Thymus (tissue), 11 donors: Measurements from ENCODE around the gene BTNL2. TPM values are rescaled to one million over a fixed set of nuclear protein-coding genes. Genes with fewer than 3 reads are reported as not detected.
"Not testable (repeated sequence)": the region's sequence is repeated elsewhere in the genome, so short reads cannot be mapped to it uniquely, and the experiment has no call there.

Experiments used
- DNase-seq, 9 donors: peaks; one replicate each; pipeline ENCODE4 v3.0.0-alpha.2; 2013; ENCODE audit warnings: low spot score in 9 of 9, low read depth in 6 of 9, missing footprints in 1 of 9
- H3K27ac ChIP-seq, 2 donors: one replicate each; pipeline ENCODE4 v1.5.1; 2013; ENCODE audit warnings: control low read depth in 1 of 2, low read depth in 1 of 2, low read length in 1 of 2, mild to moderate bottlenecking in 1 of 2, moderate library complexity in 1 of 2
- H3K27me3 ChIP-seq, 2 donors: one replicate each; pipeline ENCODE4 v1.5.1; 2013; ENCODE audit warnings: low read length in 1 of 2; ENCODE audit not compliant: control insufficient read depth in 2 of 2, insufficient read depth in 1 of 2
- H3K36me3 ChIP-seq, 2 donors: one replicate each; pipeline ENCODE4 v1.5.1; 2013; ENCODE audit warnings: low read length in 1 of 2, mild to moderate bottlenecking in 1 of 2, moderate library complexity in 1 of 2; ENCODE audit not compliant: control insufficient read depth in 2 of 2, insufficient read depth in 2 of 2
- H3K4me1 ChIP-seq, 2 donors: one replicate each; pipeline ENCODE4 v1.5.1; 2013; ENCODE audit warnings: low read length in 2 of 2; ENCODE audit not compliant: control insufficient read depth in 2 of 2, insufficient read depth in 2 of 2
- H3K4me3 ChIP-seq, 2 donors: one replicate each; pipeline ENCODE4 v1.5.1; 2013; ENCODE audit warnings: low read length in 2 of 2, control low read depth in 1 of 2, mild to moderate bottlenecking in 1 of 2
- H3K9me3 ChIP-seq, 2 donors: one replicate each; pipeline ENCODE4 v1.5.1; 2013; ENCODE audit warnings: low read length in 1 of 2, mild to moderate bottlenecking in 1 of 2; ENCODE audit not compliant: control insufficient read depth in 2 of 2, insufficient read depth in 1 of 2
- WGBS: extraction: QIAGEN DNeasy Blood & Tissue Kit; methylation state at CpG from one replicate; pipeline ENCODE4 v1.1.7; 2013; 5-methylcytosine and 5-hydroxymethylcytosine counted together
- polyA plus RNA-seq: library from polyadenylated mRNA; stranded (reverse); fragments of 200-250 nt; gene quantifications from one replicate; pipeline ENCODE4 v1.2.3, GENCODE V29; 2013
- total RNA-seq: library from RNA; stranded (reverse); fragments of 120-200 nt; gene quantifications from one replicate; pipeline ENCODE4 v1.2.4, GENCODE V29; 2013
- donor health status: healthy.

The BTNL2 gene
- total and polyA plus RNA-seq, 2 donors, result not detected

DNA sequence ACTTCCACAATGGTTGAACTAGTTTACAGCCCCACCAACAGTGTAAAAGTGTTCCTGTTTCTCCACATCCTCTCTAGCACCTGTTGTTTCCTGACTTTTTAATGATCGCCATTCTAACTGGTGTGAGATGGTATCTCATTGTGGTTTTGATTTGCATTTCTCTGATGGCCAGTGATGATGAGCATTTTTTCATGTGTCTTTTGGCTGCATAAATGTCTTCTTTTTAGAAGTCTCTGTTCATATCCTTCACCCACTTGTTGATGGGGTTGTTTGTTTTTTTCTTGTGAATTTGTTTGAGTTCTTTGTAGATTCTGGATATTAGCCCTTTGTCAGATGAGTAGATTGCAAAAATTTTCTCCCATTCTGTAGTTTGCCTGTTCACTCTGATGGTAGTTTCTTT lies 47.8 kb downstream of the BTNL2 start:
- DNase-seq, H3K36me3 ChIP-seq, H3K4me3 ChIP-seq, H3K27me3 ChIP-seq, H3K9me3 ChIP-seq, H3K27ac ChIP-seq, H3K4me1 ChIP-seq: not testable (repeated sequence)
- no CpG with 5 or more reads among the region's 1 CpG for WGBS

DNA sequence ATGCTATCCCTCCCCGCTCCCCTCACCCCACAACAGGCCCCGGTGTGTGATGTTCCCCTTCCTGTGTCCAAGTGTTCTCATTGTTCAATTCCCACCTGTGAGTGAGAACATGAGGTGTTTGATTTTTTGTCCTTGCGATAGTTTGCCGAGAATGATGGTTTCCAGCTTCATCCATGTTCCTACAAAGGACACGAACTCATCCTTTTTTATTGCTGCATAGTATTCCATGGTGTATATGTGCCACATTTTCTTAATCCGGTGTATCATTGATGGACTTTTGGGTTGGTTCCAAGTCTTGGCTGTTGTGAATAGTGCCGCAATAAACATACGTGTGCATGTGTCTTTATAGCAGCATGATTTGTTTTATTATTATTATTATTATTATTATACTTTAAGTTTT lies 48.4 kb downstream of the BTNL2 start:
- H3K4me1 ChIP-seq, H3K27me3 ChIP-seq, H3K36me3 ChIP-seq, DNase-seq, H3K9me3 ChIP-seq, H3K27ac ChIP-seq, H3K4me3 ChIP-seq: not testable (repeated sequence)
- 96% methylated on average over 6 of the region's 8 CpGs for WGBS

DNA sequence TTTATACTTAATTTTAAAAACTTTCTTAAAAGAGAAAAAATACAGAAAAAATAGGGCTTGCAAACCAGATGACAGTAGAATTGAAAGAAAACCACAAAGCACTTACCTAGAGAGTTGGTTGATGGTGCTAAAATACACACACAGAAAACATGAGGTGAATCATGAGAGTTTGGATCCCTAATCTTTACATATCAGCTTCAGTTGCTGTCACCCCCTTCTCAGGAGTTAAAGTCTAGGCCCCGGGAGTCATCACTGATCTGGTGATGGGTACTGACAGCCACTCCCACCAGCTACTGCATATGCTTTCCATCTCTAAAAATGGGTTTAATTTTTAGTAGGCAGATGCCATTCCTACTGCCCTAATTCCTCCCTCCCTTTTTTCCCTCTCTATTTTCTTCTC lies 52.0 kb downstream of the BTNL2 start:
- H3K4me3 ChIP-seq, result no peak overlapping the region
- H3K9me3 ChIP-seq, result no peaks in the 10 kb centered on the region
- no peak for DNase-seq
- no peaks in the 10 kb centered on the region for H3K27me3 ChIP-seq
- 93% methylated on average over 1 of the region's 1 CpG for WGBS
- no peaks in the 10 kb centered on the region for H3K36me3 ChIP-seq
- H3K27ac ChIP-seq, result no peak overlapping the region
- no peaks in the 10 kb centered on the region for H3K4me1 ChIP-seq

DNA sequence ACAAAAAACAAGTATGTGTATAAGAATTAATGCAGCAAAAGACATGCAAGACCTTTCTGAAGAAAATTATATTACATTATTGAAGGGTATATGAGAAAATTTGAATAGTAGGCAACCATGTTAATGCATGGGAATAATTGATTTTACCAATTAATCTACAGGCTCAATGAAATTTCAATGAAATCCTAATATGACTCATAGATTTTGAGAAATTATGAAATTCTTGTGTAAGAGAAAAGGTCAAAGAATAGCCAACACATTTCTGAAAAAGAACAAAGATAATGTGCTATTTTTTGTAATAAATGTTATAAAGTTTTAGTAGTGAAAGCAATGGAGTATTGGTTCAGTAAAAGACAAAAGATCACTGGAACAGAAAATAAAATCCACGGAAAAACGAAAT lies 53.6 kb downstream of the BTNL2 start:
- no peak overlapping the region for H3K27ac ChIP-seq
- H3K4me1 ChIP-seq, result no peaks in the 10 kb centered on the region
- H3K4me3 ChIP-seq, result no peak overlapping the region
- H3K36me3 ChIP-seq, result no peaks in the 10 kb centered on the region
- H3K27me3 ChIP-seq, result no peaks in the 10 kb centered on the region
- no peaks in the 10 kb centered on the region for H3K9me3 ChIP-seq
- DNase-seq, result no peak
- 99% methylated on average over 2 of the region's 2 CpGs for WGBS

Other genes with a start within 250 kb of the BTNL2 start
- 10.5 TPM for gene EGFL8, start 242.6 kb downstream of the BTNL2 start, total RNA-seq
- gene EGFL8, start 242.6 kb downstream of the BTNL2 start, polyA plus RNA-seq, result 31.9 TPM
- 25.2 TPM for gene AGPAT1, start 231.1 kb downstream of the BTNL2 start, total RNA-seq
- gene AGPAT1, start 231.1 kb downstream of the BTNL2 start, polyA plus RNA-seq, result 32.6 TPM
- 62.8 TPM for gene RNF5, start 228.8 kb downstream of the BTNL2 start, total RNA-seq
- 77.3 TPM for gene RNF5, start 228.8 kb downstream of the BTNL2 start, polyA plus RNA-seq
- gene AGER, start 222.9 kb downstream of the BTNL2 start, total RNA-seq, result 8.5 TPM
- gene AGER, start 222.9 kb downstream of the BTNL2 start, polyA plus RNA-seq, result 81.3 TPM
- 28.1 TPM for gene PBX2, start 217.0 kb downstream of the BTNL2 start, total RNA-seq
- gene PBX2, start 217.0 kb downstream of the BTNL2 start, polyA plus RNA-seq, result 76.9 TPM
- 130 TPM for gene GPSM3, start 214.5 kb downstream of the BTNL2 start, total RNA-seq
- 146 TPM for gene GPSM3, start 214.5 kb downstream of the BTNL2 start, polyA plus RNA-seq
- gene NOTCH4, start 183.1 kb downstream of the BTNL2 start, total RNA-seq, result 2.5 TPM
- gene NOTCH4, start 183.1 kb downstream of the BTNL2 start, polyA plus RNA-seq, result 32.7 TPM
- not detected for gene TSBP1, start 35.3 kb downstream of the BTNL2 start, total RNA-seq
- gene TSBP1, start 35.3 kb downstream of the BTNL2 start, polyA plus RNA-seq, result not detected
- gene HLA-DRA, start 32.7 kb upstream of the BTNL2 start, total RNA-seq, result 1,598 TPM
- 1,667 TPM for gene HLA-DRA, start 32.7 kb upstream of the BTNL2 start, polyA plus RNA-seq
- 266 TPM for gene HLA-DRB5, start 123.1 kb upstream of the BTNL2 start, total RNA-seq
- 20.0 TPM for gene HLA-DRB5, start 123.1 kb upstream of the BTNL2 start, polyA plus RNA-seq
- 501 TPM for gene HLA-DRB1, start 182.7 kb upstream of the BTNL2 start, total RNA-seq
- gene HLA-DRB1, start 182.7 kb upstream of the BTNL2 start, polyA plus RNA-seq, result 685 TPM
- 352 TPM for gene HLA-DQA1, start 230.2 kb upstream of the BTNL2 start, total RNA-seq
- gene HLA-DQA1, start 230.2 kb upstream of the BTNL2 start, polyA plus RNA-seq, result 358 TPM